ENCODE measurements around the gene ZNF146. TPM values are rescaled to one million over a fixed set of nuclear protein-coding genes. Genes with fewer than 3 reads are reported as not detected.
"Not testable (repeated sequence)": the region's sequence is repeated elsewhere in the genome, so short reads cannot be mapped to it uniquely, and the experiment has no call there.

Gene ZNF146
- polyA plus RNA-seq, 1 donor: 60.5 TPM

- not testable (repeated sequence) for DNase-seq (ENCODE audit: low read depth)
Observed at GRCh38 chr19:36233626-36234025, 18.7 kb downstream of the ZNF146 start.

GRCh38 chr19:36236304-36236945, 21.5 kb downstream of the ZNF146 start:
- no peak for DNase-seq (ENCODE audit: low read depth)

- no peak for DNase-seq (ENCODE audit: low read depth)
Observed at GRCh38 chr19:36236946-36237310, 22.0 kb downstream of the ZNF146 start.

- no peak for DNase-seq (ENCODE audit: low read depth)
Observed at GRCh38 chr19:36244066-36244465, 29.2 kb downstream of the ZNF146 start.

GRCh38 chr19:36245210-36246005, 30.5 kb downstream of the ZNF146 start:
- no peak for DNase-seq (ENCODE audit: low read depth)

- DNase-seq (ENCODE audit: low read depth): no peak
Observed at GRCh38 chr19:36246006-36246481, 31.1 kb downstream of the ZNF146 start.

- no peak for DNase-seq (ENCODE audit: low read depth)
Observed at GRCh38 chr19:36252047-36252446, 37.1 kb downstream of the ZNF146 start.

- no peak for DNase-seq (ENCODE audit: low read depth)
Observed at GRCh38 chr19:36254848-36255247, 39.9 kb downstream of the ZNF146 start.

- DNase-seq (ENCODE audit: low read depth): no peak
Observed at GRCh38 chr19:36255316-36255715, 40.4 kb downstream of the ZNF146 start.

GRCh38 chr19:36256064-36256463, 41.2 kb downstream of the ZNF146 start:
- no peak for DNase-seq (ENCODE audit: low read depth)

- no peak for DNase-seq (ENCODE audit: low read depth)
Observed at GRCh38 chr19:36256853-36257519, 42.1 kb downstream of the ZNF146 start.

- DNase-seq (ENCODE audit: low read depth): no peak
Observed at GRCh38 chr19:36257520-36257876, 42.6 kb downstream of the ZNF146 start.

GRCh38 chr19:36258028-36258875, 43.3 kb downstream of the ZNF146 start:
- no peak for DNase-seq (ENCODE audit: low read depth)

- no peak for DNase-seq (ENCODE audit: low read depth)
Observed at GRCh38 chr19:36259211-36259610, 44.3 kb downstream of the ZNF146 start.

- no peak for DNase-seq (ENCODE audit: low read depth)
Observed at GRCh38 chr19:36265064-36265463, 50.2 kb downstream of the ZNF146 start.

- no peak for DNase-seq (ENCODE audit: low read depth)
Observed at GRCh38 chr19:36265856-36266374, 51.0 kb downstream of the ZNF146 start.

- DNase-seq (ENCODE audit: low read depth): no peak
Observed at GRCh38 chr19:36266375-36266961, 51.6 kb downstream of the ZNF146 start.

GRCh38 chr19:36267061-36267845, 52.3 kb downstream of the ZNF146 start:
- DNase-seq (ENCODE audit: low read depth): no peak

GRCh38 chr19:36268081-36268480, 53.2 kb downstream of the ZNF146 start:
- DNase-seq (ENCODE audit: low read depth): not testable (repeated sequence)

- not testable (repeated sequence) for DNase-seq (ENCODE audit: low read depth)
Observed at GRCh38 chr19:36268591-36268990, 53.7 kb downstream of the ZNF146 start.
